ENCODE measurements around the gene IL1RN. TPM values are rescaled to one million over a fixed set of nuclear protein-coding genes. Genes with fewer than 3 reads are reported as not detected.
"Not testable (repeated sequence)": the region's sequence is repeated elsewhere in the genome, so short reads cannot be mapped to it uniquely, and the experiment has no call there.

The IL1RN gene
- total and polyA plus RNA-seq, 2 of the 4 experiments (the other 2 are of a cell fraction): not detected

GRCh38 chr2:113093613-113093977 is 33.8 kb upstream of the IL1RN start:
- ATAC-seq (ENCODE audit: low read depth) (no peak), DNase-seq (no peak)
- H2AFZ ChIP-seq (replicated peaks; ENCODE audit: low read length, poor library complexity): no peak overlapping the region
- no peak overlapping the region for H3K9ac ChIP-seq (ENCODE audit: low read depth, low read length)
- no peak overlapping the region for H2AK5ac ChIP-seq (ENCODE audit: low read depth, low read length)
- no peaks in the 10 kb centered on the region for H3K9me1 ChIP-seq (ENCODE audit: insufficient read depth, low read length)
- H3K79me1 ChIP-seq (ENCODE audit: low read depth in 1 of 2, low read length in 2 of 2): no peaks in the 10 kb centered on the region
- intact Hi-C loops (cut with micrococcal nuclease) (no loop called here), dilution Hi-C loops (cut with HindIII; ENCODE audit: low sequenced_read_pairs, unreplicated experiment) (no loop called here), in situ Hi-C loops (cut with MboI; ENCODE audit: low sequenced_read_pairs) (no loop called here)
- no peaks in the 10 kb centered on the region for H3K9me3 ChIP-seq (ENCODE audit: control insufficient read depth, insufficient read depth, low read length)
- no peak for TF ChIP-seq CHD1 (IDR thresholded peaks at IDR 0.05; ENCODE audit: low read depth, low read length)
- TF ChIP-seq NFE2L2 (IDR thresholded peaks at IDR 0.05; ENCODE audit: low read depth, low read length): no peak
- no peak for TF ChIP-seq POLR2A (IDR thresholded peaks at IDR 0.05; ENCODE audit: low read depth, low read length)
- no peak for TF ChIP-seq MXI1 (IDR thresholded peaks at IDR 0.05; ENCODE audit: borderline replicate concordance, low read depth, low read length)
- no peak for TF ChIP-seq MAZ (IDR thresholded peaks at IDR 0.05; ENCODE audit: borderline replicate concordance, low read depth, low read length)
- no peak overlapping the region for H2BK120ac ChIP-seq (ENCODE audit: low read depth, low read length)
- no peak overlapping the region for H4K91ac ChIP-seq (ENCODE audit: insufficient read depth, low read depth, low read length)
- no peak overlapping the region for H3K23ac ChIP-seq (ENCODE audit: low read depth, low read length)
- no peak overlapping the region for H3K56ac ChIP-seq (ENCODE audit: extremely low read depth, insufficient read depth, low read length)
- no peak overlapping the region for H2BK5ac ChIP-seq (ENCODE audit: low read depth, low read length, poor library complexity, severe bottlenecking)
- no CpG with 5 or more reads among the region's 2 CpGs for WGBS, 2 experiments (ENCODE audit: extremely low coverage in 2 of 2, insufficient read length in 1 of 2)
- H4K5ac ChIP-seq (ENCODE audit: low read depth, low read length): no peak overlapping the region
- H3K14ac ChIP-seq (replicated peaks; ENCODE audit: low read depth, low read length): no peak overlapping the region
- H3K4me3 ChIP-seq (ENCODE audit: insufficient read depth, low read depth, low read length): no peak overlapping the region
- no peak overlapping the region for H2BK15ac ChIP-seq (ENCODE audit: low read depth, low read length)
- H3K4me2 ChIP-seq (ENCODE audit: low read depth, low read length): no peak overlapping the region
- H4K8ac ChIP-seq (ENCODE audit: low read depth in 2 of 2, low read length in 2 of 2): no peak overlapping the region
- peaks cover 4% of the 10 kb centered on the region; the same call in 1 of the 2 replicates for H3K27me3 ChIP-seq (ENCODE audit: control insufficient read depth, insufficient read depth, low read length)
- H3K27ac ChIP-seq (ENCODE audit: insufficient read depth, low read length): no peak overlapping the region
- BruUV-seq (replicated peaks): no TSS peak
- H3K36me3 ChIP-seq (ENCODE audit: control insufficient read depth, insufficient read depth, low read length): no peaks in the 10 kb centered on the region
- ChIA-PET POLR2A (ENCODE audit: unreplicated experiment) (no interaction called here), CTCF (no interaction called here)
- H2AK9ac ChIP-seq (replicated peaks; ENCODE audit: low read depth, low read length, poor library complexity): no peak overlapping the region
- H2BK20ac ChIP-seq (ENCODE audit: low read depth, low read length): no peak overlapping the region
- no peaks in the 10 kb centered on the region for H4K20me1 ChIP-seq (ENCODE audit: insufficient read depth, low read length)
- H3K4me1 ChIP-seq (ENCODE audit: control insufficient read depth, insufficient read depth, low read length): no peaks in the 10 kb centered on the region
- H3K18ac ChIP-seq (ENCODE audit: low read depth, low read length): no peak overlapping the region
- no peak overlapping the region for H3K4ac ChIP-seq (ENCODE audit: low read depth, low read length)

DNA sequence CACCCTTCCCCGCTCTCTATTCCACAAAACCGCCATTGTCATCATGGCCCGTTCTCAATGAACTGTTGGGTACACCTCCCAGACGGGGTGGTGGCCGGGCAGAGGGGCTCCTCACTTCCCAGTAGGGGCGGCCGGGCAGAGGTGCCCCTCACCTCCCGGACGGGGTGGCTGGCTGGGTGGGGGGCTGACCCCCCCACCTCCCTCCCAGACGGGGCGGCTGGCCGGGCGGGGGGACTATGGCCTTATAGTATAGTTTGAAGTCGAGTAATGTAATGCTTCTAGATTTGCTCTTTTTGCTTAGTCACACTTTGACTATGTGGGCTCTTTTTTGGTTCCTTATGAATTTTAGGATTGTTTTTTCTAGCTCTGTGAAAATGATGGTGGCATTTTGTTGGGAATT is 31.1 kb upstream of the IL1RN start:
- H4K5ac ChIP-seq (ENCODE audit: low read depth, low read length); H4K91ac ChIP-seq (ENCODE audit: insufficient read depth, low read depth, low read length); H3K23ac ChIP-seq (ENCODE audit: low read depth, low read length); H3K4me1 ChIP-seq (ENCODE audit: control insufficient read depth, insufficient read depth, low read length); POLR2A ChIA-PET (ENCODE audit: unreplicated experiment); H4K8ac ChIP-seq (ENCODE audit: low read depth in 2 of 2, low read length in 2 of 2); H3K9me3 ChIP-seq (ENCODE audit: control insufficient read depth, insufficient read depth, low read length); H3K36me3 ChIP-seq (ENCODE audit: control insufficient read depth, insufficient read depth, low read length); H3K14ac ChIP-seq (replicated peaks; ENCODE audit: low read depth, low read length); H3K4ac ChIP-seq (ENCODE audit: low read depth, low read length); H2AK5ac ChIP-seq (ENCODE audit: low read depth, low read length); BruUV-seq (replicated peaks); H2BK20ac ChIP-seq (ENCODE audit: low read depth, low read length); H4K20me1 ChIP-seq (ENCODE audit: insufficient read depth, low read length); H3K18ac ChIP-seq (ENCODE audit: low read depth, low read length); H2AFZ ChIP-seq (replicated peaks; ENCODE audit: low read length, poor library complexity); H2BK5ac ChIP-seq (ENCODE audit: low read depth, low read length, poor library complexity, severe bottlenecking); H2AK9ac ChIP-seq (replicated peaks; ENCODE audit: low read depth, low read length, poor library complexity); H3K9ac ChIP-seq (ENCODE audit: low read depth, low read length); intact Hi-C loops (cut with micrococcal nuclease); H3K4me2 ChIP-seq (ENCODE audit: low read depth, low read length); ATAC-seq (ENCODE audit: low read depth); H2BK15ac ChIP-seq (ENCODE audit: low read depth, low read length); DNase-seq; H2BK120ac ChIP-seq (ENCODE audit: low read depth, low read length); H3K9me1 ChIP-seq (ENCODE audit: insufficient read depth, low read length); dilution Hi-C loops (cut with HindIII; ENCODE audit: low sequenced_read_pairs, unreplicated experiment); H3K4me3 ChIP-seq (ENCODE audit: insufficient read depth, low read depth, low read length); in situ Hi-C loops (cut with MboI; ENCODE audit: low sequenced_read_pairs); H3K27ac ChIP-seq (ENCODE audit: insufficient read depth, low read length); CTCF ChIA-PET; H3K56ac ChIP-seq (ENCODE audit: extremely low read depth, insufficient read depth, low read length); H3K79me1 ChIP-seq (ENCODE audit: low read depth in 1 of 2, low read length in 2 of 2); H3K27me3 ChIP-seq (ENCODE audit: control insufficient read depth, insufficient read depth, low read length): not testable (repeated sequence)
- WGBS, 2 experiments (ENCODE audit: extremely low coverage in 2 of 2, insufficient read length in 1 of 2): no CpG with 5 or more reads among the region's 14 CpGs

Measured in IMR-90 (cell line).